Kidney (tissue), 14 donors: ENCODE measurements around the gene SPTB. TPM values are rescaled to one million over a fixed set of nuclear protein-coding genes. Genes with fewer than 3 reads are reported as not detected.
A peak's percentile ranks its signal among the peaks of the same experiment; 100 is the strongest.

Experiments
- DNase-seq, 5 donors: peaks; one replicate each; pipeline ENCODE4 v3.0.0-alpha.2; 2013 to 2020
- FAIRE-seq: peaks from 2 replicates; lab custom pipeline; 2012; peaks lifted over from hg19 to GRCh38; lab: Jason Lieb, UNC
- H3K27ac ChIP-seq, 2 donors: one replicate each; pipeline ENCODE4 v1.7.0; 2013; ENCODE audit warnings: low read depth in 2 of 2, low read length in 2 of 2, inconsistent platforms in 1 of 2
- H3K27me3 ChIP-seq: one replicate; pipeline ENCODE4 v1.7.1; 2013; ENCODE audit warnings: low read length, inconsistent platforms; ENCODE audit not compliant: control insufficient read depth, insufficient read depth
- H3K36me3 ChIP-seq, 3 donors: one replicate each; pipeline versions ENCODE4 v1.7.0 to v1.7.1; 2013; ENCODE audit warnings: low read length in 3 of 3, control low read depth in 1 of 3, inconsistent platforms in 1 of 3; ENCODE audit not compliant: insufficient read depth in 3 of 3, control insufficient read depth in 2 of 3
- H3K4me1 ChIP-seq, 3 donors: one replicate each; pipeline versions ENCODE4 v1.7.0 to v1.7.1; 2013; ENCODE audit warnings: low read length in 3 of 3, inconsistent platforms in 1 of 3, low read depth in 1 of 3; ENCODE audit not compliant: control insufficient read depth in 2 of 3, insufficient read depth in 2 of 3
- H3K4me3 ChIP-seq, 3 donors: one replicate each; pipeline versions ENCODE4 v1.7.0 to v1.8.1; 2013; ENCODE audit warnings: low read length in 3 of 3, control low read depth in 1 of 3, inconsistent platforms in 1 of 3
- H3K9ac ChIP-seq, 3 donors: one replicate each; pipeline versions ENCODE4 v1.7.0 to v1.7.1; 2013; ENCODE audit warnings: low read length in 3 of 3, control low read depth in 1 of 3, inconsistent platforms in 1 of 3
- H3K9me3 ChIP-seq, 3 donors: one replicate each; pipeline versions ENCODE4 v1.7.0 to v1.7.1; 2013; ENCODE audit warnings: low read length in 3 of 3, control low read depth in 1 of 3, inconsistent platforms in 1 of 3; ENCODE audit not compliant: control insufficient read depth in 2 of 3, insufficient read depth in 1 of 3
- CTCF ChIP-seq: IDR thresholded peaks from 3 replicates; pipeline ENCODE4 v1.5.1; 2012; ENCODE audit warnings: mild to moderate bottlenecking, moderate library complexity, borderline replicate concordance; ENCODE audit not compliant: insufficient read depth; ENCODE audit errors: extremely low read depth
- intact Hi-C: fragments of 100-400 bp; cut with DNase I; formaldehyde crosslinking; loops from one replicate; pipeline ENCODE4 v1.11.1; 2022
- polyA plus RNA-seq: library from polyadenylated mRNA; stranded (reverse); fragments of 350-450 nt; fragmentation: Illumina TruSeq; extraction: RNeasy Lipid Tissue Mini Kit (QIAGEN cat#74804); gene quantifications from one replicate; pipeline ENCODE4 v1.2.3, GENCODE V29; 2014; ENCODE audit warnings: low read depth, low replicate concordance; ENCODE audit not compliant: insufficient read depth
- total RNA-seq: library from RNA; stranded (reverse); fragmentation: NEBNext Ultra II Directional; extraction: Animal tissue kit (Norgen Biotek cat#: 25700); gene quantifications from one replicate; pipeline ENCODE4 v1.2.1, GENCODE V29; 2021
- donor health status: control.
- donor health status: control.
- donor health status: control.
- donor health status: control.
- donor health status: control.
- donor health status: DM: yes; HTN: yes; CAD: no.
- donor health status: Normal renal cell carcinoma (clear cell type).

SPTB gene
- total and polyA plus RNA-seq, 2 donors from 2014 or later, result 1.7 to 2.2 TPM

DNA sequence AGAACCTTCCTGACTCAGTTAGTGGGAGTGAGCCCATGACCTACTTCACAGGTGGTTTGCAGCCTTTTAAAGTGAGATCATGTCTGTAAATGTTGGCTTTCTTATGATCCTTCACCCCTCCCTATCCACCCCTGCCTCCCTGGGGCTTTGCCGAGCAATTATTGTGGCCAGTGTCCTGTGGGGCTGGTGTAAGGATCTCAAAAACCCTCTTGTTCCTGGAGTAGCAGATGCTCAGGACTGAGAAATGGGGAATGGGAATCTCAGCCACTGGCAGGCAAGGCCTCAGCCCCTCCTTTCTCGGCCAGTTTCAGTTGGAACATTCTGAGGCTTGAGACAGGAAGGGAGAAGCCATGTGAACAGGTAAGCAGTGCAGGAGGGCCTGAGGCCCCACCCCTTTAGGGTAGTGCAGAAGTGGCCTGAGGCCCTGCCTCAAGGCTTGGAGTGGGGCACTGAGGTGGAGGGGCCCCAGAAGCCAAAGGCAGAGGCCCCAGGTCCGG is 121.6 kb downstream of the SPTB start:
- H3K9ac ChIP-seq, result peak overlapping the region in 1 of 3 donors; percentile 46
- DNase-seq (peak in 3 of 5 donors; percentile 46 to 58 (median 53)), FAIRE-seq (no peak)
- intact Hi-C loops, result no loop called here
- peaks cover 9 to 30% (median 17%) of the 10 kb centered on the region in 3 donors for H3K4me1 ChIP-seq
- H3K36me3 ChIP-seq, result no peaks in the 10 kb centered on the region
- no peak for TF ChIP-seq CTCF
- no peaks in the 10 kb centered on the region for H3K9me3 ChIP-seq
- H3K4me3 ChIP-seq, result no peak overlapping the region
- H3K27me3 ChIP-seq, result no peaks in the 10 kb centered on the region
- H3K27ac ChIP-seq, result peak overlapping the region in 1 of 2 donors; percentile 63

DNA sequence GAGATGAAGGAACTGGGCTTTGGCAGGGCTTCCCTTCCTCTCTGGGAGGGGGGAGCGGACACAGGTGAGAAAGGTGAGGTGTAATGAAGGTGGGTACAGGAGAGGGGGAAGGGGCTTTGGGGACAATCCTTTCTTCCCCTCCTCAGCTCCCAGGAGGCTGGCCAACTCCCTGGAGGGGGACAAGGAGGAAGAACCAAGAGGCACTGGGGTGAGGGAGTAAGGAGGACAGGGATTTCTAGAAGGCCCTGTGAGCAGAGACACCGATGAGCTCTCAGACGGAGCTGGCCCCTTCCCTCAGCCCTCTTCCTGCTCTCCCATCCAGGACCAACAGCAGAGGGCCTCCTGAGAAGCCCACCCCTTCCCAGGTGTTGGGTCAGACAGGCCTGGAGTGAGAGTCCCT is 122.1 kb downstream of the SPTB start:
- Histone ChIP-seq H3K27me3 (no peaks in the 10 kb centered on the region), H3K27ac (peak overlapping the region in 1 of 2 donors; percentile 63), H3K4me3 (no peak overlapping the region), H3K36me3 (no peaks in the 10 kb centered on the region), H3K4me1 (peaks cover 9 to 27% (median 17%) of the 10 kb centered on the region in 3 donors), H3K9ac (peak overlapping the region in 1 of 3 donors; percentile 46), H3K9me3 (no peaks in the 10 kb centered on the region)
- intact Hi-C loops, result no loop called here
- no peak for FAIRE-seq
- peak in 1 of 5 donors; percentile 46 for DNase-seq
- TF ChIP-seq CTCF, result no peak

DNA sequence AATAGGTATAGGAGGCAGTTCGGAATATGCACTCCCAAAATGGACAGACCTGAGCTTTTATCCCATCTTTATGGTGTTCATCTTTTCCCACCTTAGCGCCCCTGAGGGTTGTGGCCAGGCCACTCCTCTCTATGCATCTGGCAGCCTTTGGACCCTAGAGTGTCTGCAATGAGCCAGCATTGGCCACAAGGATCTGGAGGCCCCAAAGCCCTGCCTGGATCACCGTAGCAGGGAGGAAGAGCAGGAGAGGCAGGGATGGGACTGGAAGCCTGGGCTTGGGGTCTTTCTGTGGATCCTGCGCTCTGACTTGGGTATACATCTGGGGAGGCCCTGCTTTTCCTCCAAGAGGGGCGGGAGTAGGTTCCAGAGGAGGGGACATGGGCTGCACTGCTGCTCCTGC is 123.0 kb downstream of the SPTB start:
- FAIRE-seq, result no peak
- TF ChIP-seq CTCF, result no peak
- Histone ChIP-seq H3K4me3 (no peak overlapping the region), H3K36me3 (no peaks in the 10 kb centered on the region), H3K27ac (no peak overlapping the region), H3K9ac (no peak overlapping the region), H3K27me3 (no peaks in the 10 kb centered on the region), H3K9me3 (no peaks in the 10 kb centered on the region), H3K4me1 (peaks cover 7 to 19% (median 9%) of the 10 kb centered on the region in 3 donors)
- intact Hi-C loops, result no loop called here
- DNase-seq, result peak in 1 of 5 donors; percentile 52

DNA sequence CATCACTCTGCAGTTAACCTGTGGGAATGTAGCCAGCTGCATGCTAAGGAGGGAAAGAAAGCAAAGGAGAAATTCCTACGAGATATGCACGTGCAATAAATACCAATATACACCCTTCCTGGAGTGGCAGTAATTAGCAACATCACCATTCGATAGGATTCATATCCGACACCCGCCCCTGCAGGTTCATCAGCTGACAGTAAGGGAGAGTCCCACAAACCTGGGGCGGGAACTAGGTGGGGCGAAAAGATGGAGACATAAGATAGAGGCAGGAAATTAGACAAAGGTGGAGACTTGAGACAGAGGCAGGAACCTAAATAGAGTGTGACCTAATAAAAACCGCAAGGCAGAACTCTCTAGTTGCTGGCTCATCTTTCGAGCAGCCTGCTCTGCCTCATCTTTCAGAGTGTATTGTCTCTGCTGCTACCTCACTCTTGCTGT is 123.9 kb downstream of the SPTB start:
- no peaks in the 10 kb centered on the region for H3K36me3 ChIP-seq
- DNase-seq (peak in 1 of 5 donors; percentile 41), FAIRE-seq (no peak)
- H3K27me3 ChIP-seq, result no peaks in the 10 kb centered on the region
- H3K9ac ChIP-seq, result no peak overlapping the region
- intact Hi-C loops, result no loop called here
- H3K4me3 ChIP-seq, result no peak overlapping the region
- H3K4me1 ChIP-seq, result peaks cover 0 to 15% (median 4%) of the 10 kb centered on the region in 3 donors
- no peak for TF ChIP-seq CTCF
- H3K9me3 ChIP-seq, result no peaks in the 10 kb centered on the region
- peak overlapping the region in 1 of 2 donors; percentile 5 for H3K27ac ChIP-seq
